Activated CD4-positive, CD25-positive, alpha-beta regulatory T cell (primary cell): Measurements from ENCODE around the gene DNASE2B.

Experiments used
- DNase-seq, 4 experiments: peaks; one replicate each; lab custom pipeline; 2025; lab: John Stamatoyannopoulos, UW

DNASE2B gene

DNA sequence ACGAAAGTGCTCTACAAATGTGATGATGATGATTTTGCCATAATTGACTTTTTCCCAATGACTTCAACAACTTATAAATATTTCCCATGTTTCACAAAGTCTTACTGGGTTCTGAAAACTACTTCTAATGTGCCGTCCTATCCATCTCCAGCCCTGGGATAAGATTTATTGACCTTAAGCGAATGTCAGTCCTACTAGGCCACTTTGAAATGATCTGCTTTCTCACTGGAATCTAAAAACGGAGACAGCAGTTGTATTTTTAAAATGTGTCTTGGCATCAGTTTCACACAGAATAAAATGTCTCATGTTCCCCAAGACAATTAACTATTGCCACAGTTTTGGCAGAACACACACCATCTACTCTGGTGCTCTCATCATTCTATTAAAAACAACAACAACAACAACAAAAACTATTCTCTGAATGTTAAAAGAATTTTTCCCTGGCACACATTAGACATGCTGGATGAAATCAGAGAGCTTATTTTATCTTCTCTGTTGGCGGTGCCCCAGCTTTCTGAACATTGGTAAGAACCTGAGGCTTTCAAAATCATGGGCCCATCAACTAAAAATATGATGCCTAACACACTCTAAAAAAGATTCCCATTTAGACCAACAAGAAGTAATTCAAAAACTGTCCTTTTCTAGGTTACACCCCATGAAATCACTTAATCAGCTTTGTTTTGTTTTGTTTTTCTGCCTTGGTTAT, 23.1 kb upstream of the DNASE2B start:
- no peak for DNase-seq

DNA sequence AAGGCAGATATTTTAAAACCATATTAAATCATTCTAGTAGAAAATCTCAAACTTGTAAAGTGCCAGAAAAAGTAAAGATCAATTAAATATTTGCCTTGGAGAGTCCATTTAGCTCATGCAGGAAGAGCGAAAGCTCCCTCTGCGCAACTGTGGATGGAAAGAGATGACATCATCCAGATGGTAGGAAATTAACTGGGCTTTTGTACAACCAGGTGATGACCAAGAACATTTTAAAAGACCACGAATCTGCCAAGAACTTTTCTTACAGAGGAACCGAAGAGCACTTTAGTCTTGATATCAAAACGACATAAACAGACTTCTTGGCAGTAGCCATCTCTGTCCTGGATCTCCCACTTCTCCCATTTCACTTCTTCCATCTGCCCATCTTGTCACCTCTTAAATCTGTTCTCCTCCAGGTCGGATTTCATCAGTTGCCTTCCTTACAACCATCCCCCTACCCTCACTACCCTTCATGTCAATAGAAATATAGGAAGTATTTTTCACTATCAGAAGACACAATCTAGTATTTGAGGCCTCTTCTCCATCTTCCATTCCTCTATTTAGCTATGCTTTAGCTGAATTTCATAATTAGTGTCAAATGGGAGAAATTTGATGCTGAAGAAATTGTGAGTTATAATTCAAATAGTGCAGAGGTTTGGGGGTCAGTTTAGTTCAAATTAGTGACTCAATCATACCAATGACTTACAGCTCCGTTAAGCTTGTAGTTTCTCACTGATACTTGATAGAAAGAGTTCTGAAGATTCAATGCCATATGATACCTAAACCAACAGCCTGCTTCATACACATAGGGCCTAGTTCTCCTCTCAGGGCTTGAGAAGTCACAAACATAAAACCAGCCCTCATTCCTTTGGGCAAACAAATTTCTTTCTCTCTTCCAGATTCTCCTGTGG, 22.0 kb upstream of the DNASE2B start:
- no peak for DNase-seq

DNA sequence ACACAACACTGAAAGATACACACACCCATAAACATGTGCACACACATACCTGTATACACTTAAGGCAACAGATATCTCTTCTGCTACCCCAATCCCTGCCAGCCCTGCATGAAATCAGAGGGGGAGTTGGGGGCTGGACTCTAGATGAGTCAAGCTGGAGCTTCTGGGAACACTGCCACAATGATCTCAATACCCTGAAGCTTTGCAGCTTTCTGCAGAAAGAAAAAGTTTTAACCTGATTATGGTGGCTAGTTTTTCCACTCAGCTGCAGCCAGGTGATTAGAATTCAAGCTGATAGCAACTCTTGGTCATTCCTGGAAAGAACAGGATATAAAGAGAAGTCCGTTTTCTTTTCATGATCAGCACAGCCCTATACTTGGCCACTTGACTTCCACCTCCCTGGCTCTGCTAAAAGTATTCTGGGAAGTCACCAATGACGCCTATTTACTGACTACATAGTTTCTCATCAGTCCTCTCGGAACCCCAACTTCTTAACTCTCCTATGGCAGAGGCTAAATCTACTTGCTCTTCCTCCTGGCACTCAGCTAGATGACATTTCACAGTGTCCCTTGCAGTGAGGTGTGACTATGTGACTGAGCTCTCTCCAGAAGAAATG, 20.7 kb upstream of the DNASE2B start:
- DNase-seq, result no peak

DNA sequence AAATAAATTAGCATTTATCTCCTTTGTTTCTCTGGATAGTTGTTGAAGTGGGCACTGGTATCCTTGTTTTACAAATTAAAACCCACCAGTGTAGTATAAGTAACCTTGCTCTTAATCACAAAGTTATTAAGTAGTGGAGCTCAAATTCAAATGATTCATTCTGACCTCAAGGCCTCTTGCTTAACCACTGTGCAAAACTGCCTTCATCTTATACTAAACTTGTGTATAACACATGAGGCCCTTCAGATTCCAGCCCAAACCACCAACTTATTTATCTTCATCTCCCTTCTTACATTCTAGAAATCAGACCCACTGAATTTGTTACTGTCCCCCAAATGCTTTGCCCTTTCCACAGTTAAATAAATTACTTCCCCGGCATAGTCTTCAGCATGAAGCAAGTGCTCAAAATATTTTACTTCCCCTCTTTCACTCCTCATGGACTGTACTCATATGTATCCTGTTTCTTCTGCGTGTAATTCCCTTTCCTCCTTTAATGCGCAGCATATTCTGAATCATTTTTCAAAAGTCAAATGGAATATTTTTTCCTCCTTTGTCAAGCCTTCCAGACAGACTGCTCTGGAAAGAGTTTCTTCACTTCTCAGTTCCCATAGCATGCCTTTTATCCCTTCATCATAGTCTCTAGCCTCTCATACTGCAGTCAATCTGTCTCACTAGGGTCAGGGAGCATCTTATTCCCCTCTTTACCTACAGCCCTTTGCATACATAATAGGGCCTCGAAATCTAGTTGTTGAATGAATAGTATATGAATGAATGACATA, 19.0 kb upstream of the DNASE2B start:
- DNase-seq, result no peak

DNA sequence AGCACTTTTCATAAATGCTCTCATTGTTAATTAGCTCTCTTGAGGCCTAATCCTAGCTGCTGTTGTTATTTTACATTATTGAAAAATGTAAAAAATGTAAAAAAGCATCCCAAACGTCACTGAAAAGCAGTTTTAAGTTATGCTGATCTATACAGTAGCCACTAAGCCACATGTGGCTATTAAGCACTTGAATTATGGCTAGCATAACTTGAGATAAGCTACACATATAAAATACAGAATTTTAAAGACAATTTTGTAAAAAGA, 18.4 kb upstream of the DNASE2B start:
- DNase-seq, result no peak

DNA sequence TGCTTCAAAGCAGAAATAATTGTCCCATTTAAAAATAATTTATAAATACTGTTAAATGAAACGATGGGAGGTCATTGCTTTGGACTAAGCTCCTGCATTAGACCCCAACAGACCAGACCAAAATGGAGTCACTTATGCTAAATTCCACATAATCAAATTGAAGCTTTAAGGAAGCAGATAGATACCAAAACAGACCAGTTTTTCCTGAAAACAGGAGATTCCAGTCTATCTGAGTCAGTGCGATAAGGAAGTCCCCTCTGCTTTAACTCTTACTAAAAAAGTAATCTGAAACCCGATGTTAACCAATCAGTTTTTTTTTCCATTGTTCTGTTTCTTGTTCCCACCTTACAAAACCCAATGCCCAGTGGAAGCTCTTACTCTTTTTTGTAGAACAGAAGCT, 16.2 kb upstream of the DNASE2B start:
- DNase-seq, result no peak

DNA sequence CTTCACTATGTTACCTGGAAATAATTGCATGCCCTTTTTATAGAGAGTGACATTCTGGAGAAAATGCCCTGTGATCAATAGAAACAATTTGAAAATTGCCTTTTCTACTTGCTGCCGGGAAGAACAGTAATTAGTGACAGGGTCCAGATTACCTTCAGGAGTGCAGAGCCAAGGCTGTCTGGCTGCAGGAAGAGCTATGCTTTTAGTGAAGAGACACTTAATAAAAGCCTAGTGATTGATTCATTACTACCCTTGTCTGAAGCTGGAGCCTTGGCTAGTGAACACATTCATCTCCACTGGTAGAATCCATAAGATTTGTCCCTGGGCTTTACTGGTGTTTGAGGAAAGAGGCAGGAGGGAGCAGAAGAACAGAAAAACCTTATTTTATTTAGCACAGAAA, 12.9 kb upstream of the DNASE2B start:
- DNase-seq, result no peak

DNA sequence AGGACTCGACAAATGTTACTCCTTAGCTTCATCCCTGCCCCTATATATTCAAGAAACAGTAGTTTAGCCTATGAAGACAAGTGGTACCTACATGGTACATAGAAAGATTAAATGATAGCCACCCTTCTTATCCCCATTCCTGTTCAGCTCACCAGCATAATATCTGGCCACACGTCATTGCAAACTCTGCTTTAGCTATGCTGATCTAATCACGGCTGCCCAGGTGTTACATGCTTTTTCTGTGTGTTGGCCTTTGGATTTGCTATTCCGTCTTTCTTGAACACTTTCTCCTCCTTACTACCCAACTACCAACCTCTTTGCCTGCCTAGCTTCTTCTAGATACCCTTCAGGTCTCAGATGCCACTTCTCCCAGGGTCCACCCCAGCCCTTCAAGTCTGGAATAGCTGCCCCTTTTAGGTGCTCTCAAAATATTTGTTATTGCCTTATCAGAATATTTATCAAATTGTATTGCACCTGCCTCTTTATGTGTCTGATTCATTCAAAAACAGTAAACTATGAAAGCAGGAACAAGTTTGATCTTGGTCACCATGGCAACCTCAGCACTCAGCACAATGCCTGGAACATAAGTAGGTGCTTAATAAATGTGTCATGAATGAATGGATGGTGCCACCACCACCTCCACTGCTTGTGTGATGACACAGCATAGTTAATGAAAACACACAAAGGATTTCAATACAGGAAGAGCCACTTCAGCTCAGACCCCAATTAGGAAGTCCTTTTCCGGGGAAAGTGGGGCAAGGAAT, 11.4 kb upstream of the DNASE2B start:
- no peak for DNase-seq

DNA sequence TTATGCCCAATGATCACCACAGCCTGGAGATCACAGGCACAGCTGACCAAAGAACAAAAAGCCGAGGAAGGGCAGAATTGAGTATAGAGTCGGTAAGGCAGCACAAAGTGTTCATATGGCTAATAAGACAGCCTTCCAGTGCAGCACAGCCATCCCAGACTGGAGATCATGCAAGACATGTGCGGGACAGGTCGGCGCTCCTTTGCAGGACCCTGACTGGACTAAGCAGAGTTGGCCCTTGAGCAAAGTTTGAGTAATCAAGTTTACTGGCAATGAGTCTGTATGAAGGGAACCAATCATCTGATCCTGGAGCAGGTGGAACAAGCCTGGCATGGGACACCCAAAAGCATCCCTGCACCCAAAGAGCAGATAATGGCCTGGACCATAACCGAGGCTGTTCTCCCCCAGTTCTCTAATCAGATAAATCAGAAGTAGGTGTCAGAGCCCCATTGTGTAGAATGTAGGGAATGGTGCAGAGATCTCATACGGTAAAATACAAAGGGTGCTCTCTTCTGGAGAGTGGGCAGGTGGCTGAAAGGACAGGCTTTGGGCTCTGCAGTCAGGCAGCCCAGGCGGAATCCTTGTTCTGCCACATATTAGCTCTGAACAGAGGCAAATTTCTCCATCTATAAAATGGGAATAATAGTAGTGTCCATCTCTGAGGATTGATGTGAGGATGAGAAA, 10.7 kb upstream of the DNASE2B start:
- no peak for DNase-seq

DNA sequence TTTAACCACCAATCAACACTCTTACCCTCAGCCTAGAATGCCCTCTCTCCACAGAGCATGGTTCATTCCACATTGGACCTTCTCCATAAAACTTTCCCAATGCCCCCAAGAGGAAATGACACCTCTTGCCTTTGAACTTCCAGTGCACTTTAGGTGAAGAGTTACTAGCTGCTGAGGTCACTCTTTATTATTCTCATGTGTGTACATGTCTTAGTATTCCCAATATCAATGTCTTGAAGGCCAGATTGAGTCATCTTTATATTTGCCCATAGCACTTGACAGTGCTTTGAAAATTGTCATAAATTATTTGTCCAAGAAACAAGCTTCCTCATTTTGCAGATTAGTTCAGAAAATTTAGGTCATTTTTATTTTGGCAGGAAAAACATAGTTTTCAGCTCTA, 8.1 kb upstream of the DNASE2B start:
- DNase-seq, result no peak

DNA sequence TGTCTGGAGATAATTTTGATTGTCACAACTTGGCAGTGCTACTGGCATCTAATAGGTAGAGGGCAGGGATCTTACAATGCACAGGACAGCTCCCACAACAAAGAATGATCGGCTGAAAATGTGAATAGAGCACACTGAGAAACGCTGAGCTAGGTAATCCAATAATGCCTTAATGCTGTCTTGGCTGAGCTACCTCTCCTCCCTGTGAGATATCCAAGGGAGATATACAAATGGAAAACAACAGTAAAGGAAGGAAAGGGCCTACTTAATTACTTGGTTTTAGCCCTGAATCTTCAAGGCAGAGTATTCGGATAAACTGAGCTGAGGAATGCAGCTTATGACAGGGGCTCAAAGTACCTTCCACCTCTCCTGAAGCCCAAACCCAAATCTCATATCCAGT, 2.9 kb downstream of the DNASE2B start:
- DNase-seq, result no peak

DNA sequence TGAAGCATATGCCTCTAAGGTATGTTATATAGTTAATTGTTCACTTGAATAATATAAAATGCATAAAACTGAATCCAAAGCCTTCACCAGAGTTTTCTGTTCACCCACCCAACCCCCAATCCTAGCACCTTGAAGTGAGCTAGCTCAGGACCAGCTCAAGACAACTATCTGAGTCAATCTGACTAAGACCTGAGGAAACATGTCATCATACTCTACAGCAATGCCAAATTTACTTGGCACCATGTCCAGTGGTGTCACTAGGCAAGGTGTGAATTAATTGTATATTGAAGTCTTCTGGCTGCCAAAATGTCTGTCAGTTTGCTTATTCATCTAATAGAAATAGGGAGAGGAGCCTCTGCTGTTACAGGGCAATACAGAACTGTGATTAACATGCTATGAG, 3.8 kb downstream of the DNASE2B start:
- DNase-seq, result no peak

DNA sequence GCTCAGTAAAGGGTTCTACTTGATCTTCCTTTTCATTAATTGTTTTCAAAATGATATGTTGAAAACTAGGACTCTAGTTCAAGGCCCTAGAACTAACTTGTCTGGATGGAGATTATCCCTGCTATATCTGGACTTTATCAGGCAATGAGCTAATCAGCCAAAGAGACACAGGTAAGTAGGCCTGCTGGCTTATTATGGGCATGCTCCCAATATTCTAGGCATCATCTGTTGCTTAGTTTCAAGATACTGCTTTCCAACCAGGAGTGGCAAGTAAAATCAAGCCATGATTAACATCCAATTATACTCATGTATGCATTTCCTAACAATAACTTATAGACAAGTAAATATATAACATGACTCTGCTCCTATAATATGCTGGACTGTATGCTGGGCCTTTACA, 4.2 kb downstream of the DNASE2B start:
- DNase-seq, result no peak

DNA sequence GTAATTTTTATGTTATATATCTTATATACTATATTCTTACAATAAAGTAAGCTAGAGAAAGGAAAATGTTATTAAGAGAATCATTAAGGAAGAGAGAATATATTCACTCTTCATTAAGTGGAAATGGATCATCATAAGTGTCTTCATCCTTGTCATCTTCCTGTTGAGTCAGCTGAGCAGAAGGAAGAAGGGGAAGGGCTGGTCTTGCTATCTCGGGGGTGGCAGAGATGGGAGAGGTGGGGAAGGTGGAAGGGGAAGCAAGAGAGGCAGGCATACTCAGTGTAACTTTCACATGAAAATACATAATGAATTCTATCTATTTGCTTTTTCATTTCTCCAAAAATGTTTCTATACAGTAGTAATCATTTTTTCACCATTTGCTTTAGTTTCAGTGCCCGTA, 5.1 kb downstream of the DNASE2B start:
- DNase-seq, result no peak

DNA sequence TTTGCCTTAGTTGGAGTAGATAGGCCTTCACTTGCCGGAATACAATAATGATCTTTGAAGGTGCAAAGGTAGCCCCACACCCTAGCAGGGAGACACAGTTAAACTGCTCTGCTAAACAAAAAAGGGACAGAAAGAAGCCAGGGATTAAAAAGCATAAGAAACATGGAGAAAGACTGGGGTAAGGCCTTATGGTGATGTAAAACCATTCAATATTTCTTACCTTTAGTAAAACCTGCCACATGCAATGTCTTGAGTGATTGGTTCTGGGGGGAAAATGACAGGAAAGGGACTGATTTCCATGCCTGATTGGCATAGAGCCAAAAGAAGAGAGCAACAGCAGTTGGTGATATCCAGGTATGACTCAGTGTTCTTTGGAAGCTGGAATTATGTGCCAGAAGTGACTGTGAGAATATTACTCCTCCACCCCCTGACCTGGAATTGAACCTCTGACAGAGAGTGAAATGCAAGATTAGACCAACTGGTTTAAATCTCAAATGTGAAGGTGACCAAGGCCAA, 8.1 kb downstream of the DNASE2B start:
- DNase-seq, result no peak

DNA sequence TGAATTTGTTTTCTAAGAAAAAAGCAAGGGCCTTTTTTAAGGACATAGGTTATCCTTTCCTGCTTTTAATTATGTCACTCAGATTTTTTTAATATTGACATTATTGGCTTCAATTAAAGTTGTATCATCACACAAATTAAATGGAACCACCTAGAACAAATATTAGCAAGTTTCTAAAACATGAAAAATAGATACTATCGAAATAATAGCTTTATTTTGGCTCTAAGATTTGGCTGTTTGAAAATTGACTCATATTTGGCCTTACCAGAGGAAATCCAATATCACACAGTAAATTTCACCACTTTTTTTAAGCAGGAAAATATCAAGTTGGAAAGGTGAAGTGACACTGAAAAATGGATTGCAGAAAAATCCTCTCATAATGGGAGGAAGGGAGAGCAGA, 9.2 kb downstream of the DNASE2B start:
- no peak for DNase-seq

DNA sequence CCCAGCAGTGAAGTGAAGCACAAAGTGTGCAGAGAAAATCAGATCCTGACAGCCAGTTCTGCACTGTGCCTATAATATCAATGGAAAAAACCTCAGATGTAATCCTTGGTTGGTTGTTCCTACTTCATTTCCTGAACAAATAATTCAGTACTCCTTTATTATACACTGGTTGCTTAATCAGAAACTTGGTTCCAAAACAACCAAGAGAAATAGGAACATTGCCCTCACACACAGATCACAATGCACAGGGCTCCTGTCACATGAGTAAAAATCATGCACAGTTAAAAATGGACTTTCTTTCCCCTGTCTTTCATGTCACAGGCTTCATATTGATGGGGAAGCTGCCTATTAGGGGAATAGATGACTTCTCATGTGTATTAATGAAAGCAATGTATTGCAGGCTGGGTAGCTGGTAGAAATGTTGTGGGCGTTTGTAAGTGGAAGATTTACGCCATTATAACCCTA, 9.7 kb downstream of the DNASE2B start:
- no peak for DNase-seq

DNA sequence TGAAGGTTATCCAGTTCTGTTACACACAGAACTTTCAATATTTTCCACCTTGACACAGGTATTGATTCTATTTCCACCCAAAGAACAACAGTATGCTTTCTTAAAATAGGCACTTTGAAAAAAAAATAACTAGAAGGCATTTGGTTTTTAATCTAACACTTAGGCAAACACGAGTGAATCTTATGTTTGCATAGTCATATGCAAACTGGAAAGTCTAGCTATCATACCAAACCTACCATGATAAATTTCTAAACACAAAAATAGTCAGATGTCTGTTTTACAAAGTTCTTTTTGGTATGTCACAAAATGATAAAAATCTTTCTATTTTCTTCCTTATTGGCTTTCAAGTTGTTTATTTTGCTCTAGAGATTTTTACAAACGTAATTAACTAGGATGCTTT, 11.6 kb downstream of the DNASE2B start:
- no peak for DNase-seq

DNA sequence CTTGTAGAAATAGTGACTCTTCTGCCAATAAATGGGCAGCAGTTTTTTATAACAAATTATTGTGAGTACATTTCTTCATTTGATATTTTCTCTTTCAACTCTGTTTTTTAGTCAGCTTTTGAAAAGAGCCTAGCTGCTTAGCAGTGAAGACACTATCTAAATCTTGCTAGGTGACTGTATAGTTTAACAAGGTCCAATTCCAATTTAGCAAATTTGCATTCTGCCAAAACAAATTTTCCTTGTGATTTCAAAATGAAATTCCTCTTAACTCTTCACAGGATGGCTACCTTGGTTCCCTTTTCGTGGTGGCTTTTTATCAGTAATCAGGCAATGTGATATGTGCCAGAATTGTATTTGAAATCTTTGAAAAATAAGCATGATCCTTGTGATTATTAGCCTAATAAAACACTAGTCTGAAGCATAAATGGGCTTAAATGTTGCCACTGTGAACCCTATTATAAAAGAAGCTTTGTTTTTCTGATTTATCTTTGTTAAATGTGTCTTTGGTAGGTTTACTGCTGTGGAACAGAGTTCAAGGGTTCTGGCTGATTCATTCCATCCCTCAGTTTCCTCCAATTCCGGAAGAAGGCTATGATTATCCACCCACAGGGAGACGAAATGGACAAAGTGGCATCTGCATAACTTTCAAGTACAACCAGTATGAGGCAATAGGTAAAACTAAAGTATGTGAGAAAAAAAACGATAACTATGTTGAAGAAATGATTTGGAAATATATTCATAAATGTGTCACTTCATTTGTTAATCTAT, 12.2 kb downstream of the DNASE2B start:
- no peak for DNase-seq

DNA sequence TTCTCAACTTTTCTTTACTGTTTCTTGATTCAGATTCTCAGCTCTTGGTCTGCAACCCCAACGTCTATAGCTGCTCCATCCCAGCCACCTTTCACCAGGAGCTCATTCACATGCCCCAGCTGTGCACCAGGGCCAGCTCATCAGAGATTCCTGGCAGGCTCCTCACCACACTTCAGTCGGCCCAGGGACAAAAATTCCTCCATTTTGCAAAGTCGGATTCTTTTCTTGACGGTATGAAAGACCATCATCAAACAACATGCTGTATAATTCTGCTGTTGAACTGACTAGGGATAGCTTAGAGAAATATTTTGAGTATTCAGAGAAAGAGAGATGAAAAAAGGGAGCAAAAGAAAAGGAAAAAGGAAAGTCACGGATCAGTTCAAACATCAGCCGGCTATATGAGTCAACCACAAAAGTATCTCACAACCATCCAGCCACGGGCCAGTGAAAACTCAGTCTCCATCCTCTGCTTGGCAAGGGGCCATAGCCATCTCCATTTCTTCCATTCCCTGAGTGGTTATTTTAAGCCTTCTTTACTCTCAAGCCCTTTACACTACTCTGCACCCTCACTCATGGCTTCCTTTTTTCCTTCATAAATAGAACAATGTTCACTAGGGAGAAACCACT, 14.1 kb downstream of the DNASE2B start:
- DNase-seq, result no peak
